Activated CD8-positive, alpha-beta memory T cell treated with anti-CD3 and anti-CD28 coated beads for 4 hours (primary cell): ENCODE results near the gene STX16.
A peak's percentile ranks its signal among the peaks of the same experiment; 100 is the strongest.

Experiments used
- DNase-seq, 2 donors: peaks; one replicate each; pipeline ENCODE4 v3.0.0-alpha.2; 2020; ENCODE audit warnings: low read depth in 2 of 2

STX16 gene

GRCh38 chr20:58675641-58676040 lies 24.6 kb downstream of the STX16 start:
- no peak for DNase-seq

- DNase-seq: no peak
Observed at GRCh38 chr20:58676161-58676560, 25.1 kb downstream of the STX16 start.

- DNase-seq: no peak
Observed at GRCh38 chr20:58677079-58677604, 26.1 kb downstream of the STX16 start.

- DNase-seq: no peak
Observed at GRCh38 chr20:58677808-58678207, 26.7 kb downstream of the STX16 start.

GRCh38 chr20:58678806-58679205 lies 27.7 kb downstream of the STX16 start:
- DNase-seq: no peak

GRCh38 chr20:58682656-58683531 lies 31.8 kb downstream of the STX16 start:
- DNase-seq: no peak

- DNase-seq: no peak
Observed at GRCh38 chr20:58684291-58684690, 33.2 kb downstream of the STX16 start.

- no peak for DNase-seq
Observed at GRCh38 chr20:58685988-58686387, 34.9 kb downstream of the STX16 start.

- no peak for DNase-seq
Observed at GRCh38 chr20:58688414-58688813, 37.3 kb downstream of the STX16 start.

- no peak for DNase-seq
Observed at GRCh38 chr20:58688840-58689239, 37.8 kb downstream of the STX16 start.

- DNase-seq: no peak
Observed at GRCh38 chr20:58690396-58691135, 39.5 kb downstream of the STX16 start.

- no peak for DNase-seq
Observed at GRCh38 chr20:58691773-58692578, 40.9 kb downstream of the STX16 start.

GRCh38 chr20:58692579-58693225 lies 41.6 kb downstream of the STX16 start, which contains the start of gene NPEPL1:
NPEPL1 (plus strand) TSS chr20:58692800; CDS start chr20:58692901, 101 bp downstream.
- DNase-seq: peak; percentile 19

GRCh38 chr20:58693226-58694006 lies 42.3 kb downstream of the STX16 start:
- no peak for DNase-seq

GRCh38 chr20:58694241-58695083 lies 43.4 kb downstream of the STX16 start:
- no peak for DNase-seq

GRCh38 chr20:58695084-58695722 lies 44.1 kb downstream of the STX16 start:
- DNase-seq: no peak

- DNase-seq: no peak
Observed at GRCh38 chr20:58695895-58696375, 44.9 kb downstream of the STX16 start.

GRCh38 chr20:58696411-58696961 lies 45.4 kb downstream of the STX16 start:
- DNase-seq: no peak
